HepG2 (cell line): ENCODE data around the gene COQ5. TPM values are rescaled to one million over a fixed set of nuclear protein-coding genes. Genes with fewer than 3 reads are reported as not detected.

Experiments used
- ARNT2 ChIP-seq: sonication (generic); formaldehyde crosslinking; IDR thresholded peaks from 2 replicates; pipeline ENCODE4 v1.8.0; 2022; ENCODE audit warnings: mild to moderate bottlenecking, low read depth, missing genetic modification reagents, moderate library complexity
- CENPT ChIP-seq: sonication (generic); formaldehyde crosslinking; IDR thresholded peaks from 2 replicates; pipeline ENCODE4 v1.8.0; 2022; ENCODE audit warnings: low read depth, mild to moderate bottlenecking, moderate library complexity, missing genetic modification reagents
- FOXJ3 ChIP-seq: sonication (generic); formaldehyde crosslinking; IDR thresholded peaks from 2 replicates; pipeline ENCODE4 v1.4.0; 2020; ENCODE audit warnings: missing genetic modification reagents, mild to moderate bottlenecking, borderline replicate concordance
- IRF2 ChIP-seq: IDR thresholded peaks from 2 replicates; pipeline ENCODE4 v1.6.1; 2018; ENCODE audit warnings: missing genetic modification reagents, missing compliant biosample characterization
- PHF8 ChIP-seq: sonication (generic); formaldehyde crosslinking; IDR thresholded peaks from 2 replicates; pipeline ENCODE4 v1.5.0; 2020; ENCODE audit warnings: missing genetic modification reagents
- RBFOX2 ChIP-seq: fragments of 200-400 bp; formaldehyde crosslinking; IDR thresholded peaks from 2 replicates; pipeline ENCODE4 v1.6.1; 2017; ENCODE audit warnings: low read depth, mild to moderate bottlenecking, low read length
- SAP130 ChIP-seq: IDR thresholded peaks from 2 replicates; pipeline ENCODE4 v1.6.1; 2016; ENCODE audit warnings: low read depth
- SMAD3 ChIP-seq: sonication (generic); formaldehyde crosslinking; IDR thresholded peaks from 2 replicates; pipeline ENCODE4 v1.4.0; 2020; ENCODE audit warnings: missing genetic modification reagents
- XRCC5 ChIP-seq: fragments of 200-400 bp; formaldehyde crosslinking; optimal IDR thresholded peaks from 2 replicates; pipeline ENCODE3; 2017; ENCODE audit warnings: mild to moderate bottlenecking, low read length
- ZBTB42 ChIP-seq: sonication (generic); formaldehyde crosslinking; IDR thresholded peaks from 2 replicates; pipeline ENCODE4 v1.5.0; 2020; ENCODE audit warnings: mild to moderate bottlenecking, missing genetic modification reagents
- ZNF232 ChIP-seq: sonication (generic); formaldehyde crosslinking; IDR thresholded peaks from 2 replicates; pipeline ENCODE4 v1.4.0; 2020; ENCODE audit warnings: missing genetic modification reagents, borderline replicate concordance
- ZNF251 ChIP-seq: sonication (generic); formaldehyde crosslinking; IDR thresholded peaks from 2 replicates; pipeline ENCODE4 v1.9.0; 2021; ENCODE audit warnings: mild to moderate bottlenecking, missing genetic modification reagents
- ZNF543 ChIP-seq: sonication (generic); formaldehyde crosslinking; IDR thresholded peaks from 2 replicates; pipeline ENCODE4 v1.4.0; 2020; ENCODE audit warnings: mild to moderate bottlenecking, missing genetic modification reagents
- ZNF777 ChIP-seq: sonication (generic); formaldehyde crosslinking; IDR thresholded peaks from 2 replicates; pipeline ENCODE4 v1.4.0; 2020; ENCODE audit warnings: missing genetic modification reagents
- ZNF792 ChIP-seq: IDR thresholded peaks from 2 replicates; pipeline ENCODE4 v1.6.1; 2016
- polyA plus RNA-seq, 8 experiments: library from polyadenylated mRNA; depleted of rRNA in 3 of 8; stranded (reverse) in 7 of 8; unstranded in 1 of 8; fragments of >200 nt; fragmentation: Illumina TruSeq in 4 of 8; extraction: Trizol in 4 of 8; gene quantifications; 2 replicates each; pipeline versions ENCODE4 v1.2.1 to v1.2.3, GENCODE V29; 2011 to 2016; ENCODE audit warnings: low read depth in 4 of 8, missing spikeins in 1 of 8, mixed read lengths in 1 of 8; ENCODE audit not compliant: insufficient read depth in 1 of 8
- total RNA-seq, 5 experiments: library from RNA; depleted of rRNA; stranded (reverse); fragments of >200 nt; fragmentation: Illumina TruSeq; extraction: Trizol; gene quantifications; 2 replicates each; pipeline ENCODE4 v1.2.3, GENCODE V29; 2016; ENCODE audit warnings: low read depth in 1 of 5
- TF ChIP-seq, protein P1 (sequence below): sonication (generic); formaldehyde crosslinking; IDR thresholded peaks from 2 replicates; pipeline ENCODE4 v1.4.0; 2020; ENCODE audit warnings: missing genetic modification reagents
- TF ChIP-seq, protein P2 (sequence below): sonication (generic); formaldehyde crosslinking; IDR thresholded peaks from 2 replicates; pipeline ENCODE4 v1.4.0; 2020; ENCODE audit warnings: low read depth, mild to moderate bottlenecking, missing genetic modification reagents
- TF ChIP-seq, protein P3 (sequence below): sonication (generic); formaldehyde crosslinking; IDR thresholded peaks from 2 replicates; pipeline ENCODE4 v1.4.0; 2020; ENCODE audit warnings: missing genetic modification reagents; ENCODE audit errors: not compliant biosample characterization
- TF ChIP-seq, protein P4 (sequence below): sonication (generic); formaldehyde crosslinking; IDR thresholded peaks from 2 replicates; pipeline ENCODE4 v1.5.0; 2020; ENCODE audit warnings: missing genetic modification reagents
- TF ChIP-seq, protein P5 (sequence below): IDR thresholded peaks from 2 replicates; pipeline ENCODE4 v1.6.1; 2016; ENCODE audit warnings: missing compliant biosample characterization, missing genetic modification reagents, borderline replicate concordance
- TF ChIP-seq, protein P6 (sequence below): sonication (generic); formaldehyde crosslinking; IDR thresholded peaks from 2 replicates; pipeline ENCODE4 v1.5.0; 2020; ENCODE audit warnings: mild to moderate bottlenecking, missing genetic modification reagents
- TF ChIP-seq, protein P7 (sequence below): sonication (generic); formaldehyde crosslinking; IDR thresholded peaks from 2 replicates; pipeline ENCODE4 v1.4.0; 2020; ENCODE audit warnings: missing genetic modification reagents

The COQ5 gene
- total and polyA plus RNA-seq, 2 of the 13 experiments (the other 11 are each of a cell fraction or from before 2014, with no cell fraction given) = 36.4 to 41.5 TPM

DNA sequence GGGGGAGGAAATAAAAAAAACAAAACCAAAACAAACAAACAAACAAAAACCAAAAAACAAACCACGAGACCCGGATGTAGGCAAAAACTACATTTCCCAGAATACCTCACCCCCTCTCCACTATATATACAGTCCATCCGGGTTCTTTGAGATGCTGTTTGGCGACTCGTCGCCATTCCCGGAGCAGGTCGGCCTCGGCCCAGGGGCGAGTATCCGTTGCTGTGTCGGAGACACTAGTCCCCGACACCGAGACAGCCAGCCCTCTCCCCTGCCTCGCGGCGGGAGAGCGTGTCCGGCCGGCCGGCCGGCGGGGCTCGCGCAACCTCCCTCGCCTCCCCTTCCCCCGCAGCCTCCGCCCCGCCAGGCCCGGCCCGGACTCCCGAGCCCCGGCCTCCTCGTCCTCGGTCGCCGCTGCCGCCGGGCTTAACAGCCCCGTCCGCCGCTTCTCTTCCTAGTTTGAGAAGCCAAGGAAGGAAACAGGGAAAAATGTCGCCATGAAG lies 5.3 kb upstream of the COQ5 start, which contains the start of gene RNF10 (continued):
- TF ChIP-seq, protein P1, sequence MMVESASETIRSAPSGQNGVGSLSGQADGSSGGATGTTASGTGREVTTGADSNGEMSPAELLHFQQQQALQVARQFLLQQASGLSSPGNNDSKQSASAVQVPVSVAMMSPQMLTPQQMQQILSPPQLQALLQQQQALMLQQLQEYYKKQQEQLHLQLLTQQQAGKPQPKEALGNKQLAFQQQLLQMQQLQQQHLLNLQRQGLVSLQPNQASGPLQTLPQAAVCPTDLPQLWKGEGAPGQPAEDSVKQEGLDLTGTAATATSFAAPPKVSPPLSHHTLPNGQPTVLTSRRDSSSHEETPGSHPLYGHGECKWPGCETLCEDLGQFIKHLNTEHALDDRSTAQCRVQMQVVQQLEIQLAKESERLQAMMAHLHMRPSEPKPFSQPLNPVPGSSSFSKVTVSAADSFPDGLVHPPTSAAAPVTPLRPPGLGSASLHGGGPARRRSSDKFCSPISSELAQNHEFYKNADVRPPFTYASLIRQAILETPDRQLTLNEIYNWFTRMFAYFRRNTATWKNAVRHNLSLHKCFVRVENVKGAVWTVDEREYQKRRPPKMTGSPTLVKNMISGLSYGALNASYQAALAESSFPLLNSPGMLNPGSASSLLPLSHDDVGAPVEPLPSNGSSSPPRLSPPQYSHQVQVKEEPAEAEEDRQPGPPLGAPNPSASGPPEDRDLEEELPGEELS (CRISPR knock-in tag) = peak; percentile 55
- TF ChIP-seq ZNF232 (no peak; the same call in 1 of the 2 replicates), ARNT2 (CRISPR knock-in tag) (peak; percentile 63), XRCC5 (no peak), PHF8 (CRISPR knock-in tag) (peak; percentile 82), ZNF777 (peak; percentile 3; the same call in 1 of the 2 replicates), ZNF251 (CRISPR knock-in tag) (no peak), SAP130 (CRISPR knock-in tag) (peak; percentile 71), ZBTB42 (no peak), ZNF543 (CRISPR knock-in tag) (peak; percentile 63), RBFOX2 (peak; percentile 90), FOXJ3 (no peak), ZNF792 (CRISPR knock-in tag) (no peak), SMAD3 (CRISPR knock-in tag) (0 out of 2 replicates have a peak, but pooled peaks have one; percentile 46), IRF2 (peak; percentile 48; the same call in 1 of the 2 replicates), CENPT (no peak)
- TF ChIP-seq, protein P2, sequence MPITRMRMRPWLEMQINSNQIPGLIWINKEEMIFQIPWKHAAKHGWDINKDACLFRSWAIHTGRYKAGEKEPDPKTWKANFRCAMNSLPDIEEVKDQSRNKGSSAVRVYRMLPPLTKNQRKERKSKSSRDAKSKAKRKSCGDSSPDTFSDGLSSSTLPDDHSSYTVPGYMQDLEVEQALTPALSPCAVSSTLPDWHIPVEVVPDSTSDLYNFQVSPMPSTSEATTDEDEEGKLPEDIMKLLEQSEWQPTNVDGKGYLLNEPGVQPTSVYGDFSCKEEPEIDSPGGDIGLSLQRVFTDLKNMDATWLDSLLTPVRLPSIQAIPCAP (CRISPR knock-in tag) = no peak
- TF ChIP-seq, protein P3, sequence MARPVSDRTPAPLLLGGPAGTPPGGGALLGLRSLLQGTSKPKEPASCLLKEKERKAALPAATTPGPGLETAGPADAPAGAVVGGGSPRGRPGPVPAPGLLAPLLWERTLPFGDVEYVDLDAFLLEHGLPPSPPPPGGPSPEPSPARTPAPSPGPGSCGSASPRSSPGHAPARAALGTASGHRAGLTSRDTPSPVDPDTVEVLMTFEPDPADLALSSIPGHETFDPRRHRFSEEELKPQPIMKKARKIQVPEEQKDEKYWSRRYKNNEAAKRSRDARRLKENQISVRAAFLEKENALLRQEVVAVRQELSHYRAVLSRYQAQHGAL (CRISPR knock-in tag) = peak; percentile 59
- TF ChIP-seq, protein P4, sequence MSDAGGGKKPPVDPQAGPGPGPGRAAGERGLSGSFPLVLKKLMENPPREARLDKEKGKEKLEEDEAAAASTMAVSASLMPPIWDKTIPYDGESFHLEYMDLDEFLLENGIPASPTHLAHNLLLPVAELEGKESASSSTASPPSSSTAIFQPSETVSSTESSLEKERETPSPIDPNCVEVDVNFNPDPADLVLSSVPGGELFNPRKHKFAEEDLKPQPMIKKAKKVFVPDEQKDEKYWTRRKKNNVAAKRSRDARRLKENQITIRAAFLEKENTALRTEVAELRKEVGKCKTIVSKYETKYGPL (CRISPR knock-in tag) = no peak
- TF ChIP-seq, protein P5, sequence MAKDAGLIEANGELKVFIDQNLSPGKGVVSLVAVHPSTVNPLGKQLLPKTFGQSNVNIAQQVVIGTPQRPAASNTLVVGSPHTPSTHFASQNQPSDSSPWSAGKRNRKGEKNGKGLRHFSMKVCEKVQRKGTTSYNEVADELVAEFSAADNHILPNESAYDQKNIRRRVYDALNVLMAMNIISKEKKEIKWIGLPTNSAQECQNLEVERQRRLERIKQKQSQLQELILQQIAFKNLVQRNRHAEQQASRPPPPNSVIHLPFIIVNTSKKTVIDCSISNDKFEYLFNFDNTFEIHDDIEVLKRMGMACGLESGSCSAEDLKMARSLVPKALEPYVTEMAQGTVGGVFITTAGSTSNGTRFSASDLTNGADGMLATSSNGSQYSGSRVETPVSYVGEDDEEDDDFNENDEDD (CRISPR knock-in tag) = no peak
- TF ChIP-seq, protein P6, sequence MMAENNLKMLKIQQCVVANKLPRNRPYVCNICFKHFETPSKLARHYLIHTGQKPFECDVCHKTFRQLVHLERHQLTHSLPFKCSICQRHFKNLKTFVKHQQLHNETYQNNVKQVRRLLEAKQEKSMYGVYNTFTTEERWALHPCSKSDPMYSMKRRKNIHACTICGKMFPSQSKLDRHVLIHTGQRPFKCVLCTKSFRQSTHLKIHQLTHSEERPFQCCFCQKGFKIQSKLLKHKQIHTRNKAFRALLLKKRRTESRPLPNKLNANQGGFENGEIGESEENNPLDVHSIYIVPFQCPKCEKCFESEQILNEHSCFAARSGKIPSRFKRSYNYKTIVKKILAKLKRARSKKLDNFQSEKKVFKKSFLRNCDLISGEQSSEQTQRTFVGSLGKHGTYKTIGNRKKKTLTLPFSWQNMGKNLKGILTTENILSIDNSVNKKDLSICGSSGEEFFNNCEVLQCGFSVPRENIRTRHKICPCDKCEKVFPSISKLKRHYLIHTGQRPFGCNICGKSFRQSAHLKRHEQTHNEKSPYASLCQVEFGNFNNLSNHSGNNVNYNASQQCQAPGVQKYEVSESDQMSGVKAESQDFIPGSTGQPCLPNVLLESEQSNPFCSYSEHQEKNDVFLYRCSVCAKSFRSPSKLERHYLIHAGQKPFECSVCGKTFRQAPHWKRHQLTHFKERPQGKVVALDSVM (CRISPR knock-in tag) = peak; percentile 82
- TF ChIP-seq, protein P7, sequence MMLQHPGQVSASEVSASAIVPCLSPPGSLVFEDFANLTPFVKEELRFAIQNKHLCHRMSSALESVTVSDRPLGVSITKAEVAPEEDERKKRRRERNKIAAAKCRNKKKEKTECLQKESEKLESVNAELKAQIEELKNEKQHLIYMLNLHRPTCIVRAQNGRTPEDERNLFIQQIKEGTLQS (CRISPR knock-in tag) = no peak
